Measurements from ENCODE around the gene CXCR3.
"Not testable (repeated sequence)": the region's sequence is repeated elsewhere in the genome, so short reads cannot be mapped to it uniquely, and the experiment has no call there.

The CXCR3 gene

DNA sequence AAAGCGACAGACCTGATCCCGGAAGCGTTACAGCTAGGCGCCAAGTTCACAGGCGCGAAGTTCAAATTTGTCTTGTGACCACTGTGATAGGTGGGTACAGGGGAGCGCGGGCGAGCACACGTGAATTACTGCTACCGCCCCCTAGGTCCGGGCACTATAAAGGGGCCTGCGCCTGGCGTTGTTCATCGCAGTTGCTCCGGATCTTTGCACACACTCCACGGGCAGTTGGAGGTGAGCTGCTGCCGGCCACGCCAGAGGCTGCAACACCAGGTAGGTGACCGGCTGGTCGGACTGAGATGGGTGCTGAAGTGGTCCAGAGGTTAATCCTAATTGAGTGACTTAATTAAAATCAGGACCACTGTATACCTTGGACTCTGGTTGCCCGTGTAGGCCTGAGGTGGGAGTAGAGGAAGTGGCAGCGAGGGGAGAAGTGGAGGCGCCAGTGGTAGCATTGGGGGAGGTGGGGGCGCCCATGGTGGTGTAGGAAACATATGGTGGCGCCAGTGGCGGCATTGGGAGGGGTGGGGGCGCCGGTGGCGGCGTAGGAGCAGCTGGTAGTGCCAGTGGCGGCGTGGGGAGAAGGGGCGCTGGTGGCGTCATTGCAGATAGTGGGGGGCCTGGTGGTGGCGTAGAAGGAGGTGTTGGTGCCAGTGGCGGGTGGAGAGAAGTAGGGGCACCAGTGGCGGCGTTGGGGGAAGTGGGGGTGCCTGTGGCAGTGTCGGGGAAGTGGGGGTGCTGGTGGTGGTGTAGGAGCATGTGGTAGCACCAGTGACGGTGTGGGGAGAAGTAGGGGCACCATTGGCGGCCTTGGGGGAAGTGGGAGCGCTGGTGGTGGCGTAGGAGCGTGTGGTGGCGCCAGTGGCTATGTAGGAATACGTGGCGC, 39.8 kb downstream of the CXCR3 start, which contains the start of gene GCNA:
TSS of gene GCNA (plus strand) at position 185 of the 883 bp plus-strand sequence. CDS start 2,385 bp downstream, outside the sequence.
- TF ChIP-seq POLR2AphosphoS5 (IDR thresholded peaks at IDR 0.05; ENCODE audit: low read depth) (no peak), SPI1 (IDR thresholded peaks at IDR 0.05; ENCODE audit: borderline replicate concordance, low read depth) (no peak)
- TF ChIP-seq, protein P1, sequence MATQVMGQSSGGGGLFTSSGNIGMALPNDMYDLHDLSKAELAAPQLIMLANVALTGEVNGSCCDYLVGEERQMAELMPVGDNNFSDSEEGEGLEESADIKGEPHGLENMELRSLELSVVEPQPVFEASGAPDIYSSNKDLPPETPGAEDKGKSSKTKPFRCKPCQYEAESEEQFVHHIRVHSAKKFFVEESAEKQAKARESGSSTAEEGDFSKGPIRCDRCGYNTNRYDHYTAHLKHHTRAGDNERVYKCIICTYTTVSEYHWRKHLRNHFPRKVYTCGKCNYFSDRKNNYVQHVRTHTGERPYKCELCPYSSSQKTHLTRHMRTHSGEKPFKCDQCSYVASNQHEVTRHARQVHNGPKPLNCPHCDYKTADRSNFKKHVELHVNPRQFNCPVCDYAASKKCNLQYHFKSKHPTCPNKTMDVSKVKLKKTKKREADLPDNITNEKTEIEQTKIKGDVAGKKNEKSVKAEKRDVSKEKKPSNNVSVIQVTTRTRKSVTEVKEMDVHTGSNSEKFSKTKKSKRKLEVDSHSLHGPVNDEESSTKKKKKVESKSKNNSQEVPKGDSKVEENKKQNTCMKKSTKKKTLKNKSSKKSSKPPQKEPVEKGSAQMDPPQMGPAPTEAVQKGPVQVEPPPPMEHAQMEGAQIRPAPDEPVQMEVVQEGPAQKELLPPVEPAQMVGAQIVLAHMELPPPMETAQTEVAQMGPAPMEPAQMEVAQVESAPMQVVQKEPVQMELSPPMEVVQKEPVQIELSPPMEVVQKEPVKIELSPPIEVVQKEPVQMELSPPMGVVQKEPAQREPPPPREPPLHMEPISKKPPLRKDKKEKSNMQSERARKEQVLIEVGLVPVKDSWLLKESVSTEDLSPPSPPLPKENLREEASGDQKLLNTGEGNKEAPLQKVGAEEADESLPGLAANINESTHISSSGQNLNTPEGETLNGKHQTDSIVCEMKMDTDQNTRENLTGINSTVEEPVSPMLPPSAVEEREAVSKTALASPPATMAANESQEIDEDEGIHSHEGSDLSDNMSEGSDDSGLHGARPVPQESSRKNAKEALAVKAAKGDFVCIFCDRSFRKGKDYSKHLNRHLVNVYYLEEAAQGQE (IDR thresholded peaks at IDR 0.05; ENCODE audit: insufficient replicate concordance, low read depth) = no peak
- no peak for DNase-seq (ENCODE audit: low read depth in 1 of 2, low spot score in 1 of 2)
- H3K27me3 ChIP-seq (ENCODE audit: insufficient read depth, poor library complexity, severe bottlenecking) = no peaks in the 10 kb centered on the region

DNA sequence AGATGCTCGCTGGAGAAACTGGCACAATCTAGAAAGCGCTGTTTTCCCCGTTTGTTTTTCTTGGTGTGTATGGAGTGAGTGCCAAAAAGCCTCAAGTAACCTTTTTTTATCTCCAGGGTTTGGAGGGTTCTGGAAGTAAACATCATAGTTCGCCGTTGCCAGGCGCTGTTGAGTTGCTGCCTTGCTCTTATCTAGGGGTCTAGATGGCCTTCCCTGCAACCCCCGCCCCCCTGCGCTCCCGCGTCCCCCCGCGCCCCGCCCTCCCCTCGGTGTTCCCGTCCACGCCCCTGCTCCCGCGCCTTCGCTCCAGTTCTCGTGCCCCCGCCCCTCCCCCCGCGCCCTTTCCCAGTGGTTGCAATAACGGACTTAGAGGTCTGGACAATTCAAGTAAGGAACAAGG, 40.6 kb downstream of the CXCR3 start:
- Histone ChIP-seq H3K27ac (replicated peaks) (no peak overlapping the region), H3K4me3 (replicated peaks; ENCODE audit: insufficient read depth, low read length) (no peak overlapping the region), H3K27me3 (ENCODE audit: insufficient read depth, poor library complexity, severe bottlenecking) (no peaks in the 10 kb centered on the region)
- no peak for DNase-seq (ENCODE audit: low read depth in 1 of 2, low spot score in 1 of 2)
- TF ChIP-seq, protein P2, sequence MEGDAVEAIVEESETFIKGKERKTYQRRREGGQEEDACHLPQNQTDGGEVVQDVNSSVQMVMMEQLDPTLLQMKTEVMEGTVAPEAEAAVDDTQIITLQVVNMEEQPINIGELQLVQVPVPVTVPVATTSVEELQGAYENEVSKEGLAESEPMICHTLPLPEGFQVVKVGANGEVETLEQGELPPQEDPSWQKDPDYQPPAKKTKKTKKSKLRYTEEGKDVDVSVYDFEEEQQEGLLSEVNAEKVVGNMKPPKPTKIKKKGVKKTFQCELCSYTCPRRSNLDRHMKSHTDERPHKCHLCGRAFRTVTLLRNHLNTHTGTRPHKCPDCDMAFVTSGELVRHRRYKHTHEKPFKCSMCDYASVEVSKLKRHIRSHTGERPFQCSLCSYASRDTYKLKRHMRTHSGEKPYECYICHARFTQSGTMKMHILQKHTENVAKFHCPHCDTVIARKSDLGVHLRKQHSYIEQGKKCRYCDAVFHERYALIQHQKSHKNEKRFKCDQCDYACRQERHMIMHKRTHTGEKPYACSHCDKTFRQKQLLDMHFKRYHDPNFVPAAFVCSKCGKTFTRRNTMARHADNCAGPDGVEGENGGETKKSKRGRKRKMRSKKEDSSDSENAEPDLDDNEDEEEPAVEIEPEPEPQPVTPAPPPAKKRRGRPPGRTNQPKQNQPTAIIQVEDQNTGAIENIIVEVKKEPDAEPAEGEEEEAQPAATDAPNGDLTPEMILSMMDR (IDR thresholded peaks at IDR 0.05; ENCODE audit: insufficient read depth, low read length) = no peak
- TF ChIP-seq POLR2AphosphoS5 (IDR thresholded peaks at IDR 0.05; ENCODE audit: low read depth) (no peak), SPI1 (IDR thresholded peaks at IDR 0.05; ENCODE audit: borderline replicate concordance, low read depth) (no peak), GABPA (IDR thresholded peaks at IDR 0.05; ENCODE audit: low read depth) (no peak)
- TF ChIP-seq, protein P1 (IDR thresholded peaks at IDR 0.05; ENCODE audit: insufficient replicate concordance, low read depth) = no peak

More for the DNA sequence above, 39.8 kb downstream of the CXCR3 start, which contains the start of gene GCNA:
- Histone ChIP-seq H3K4me3 (replicated peaks; ENCODE audit: insufficient read depth, low read length) (no peak within 1 kb of the TSS), H3K27ac (replicated peaks) (no peak within 1 kb of the TSS)

DNA sequence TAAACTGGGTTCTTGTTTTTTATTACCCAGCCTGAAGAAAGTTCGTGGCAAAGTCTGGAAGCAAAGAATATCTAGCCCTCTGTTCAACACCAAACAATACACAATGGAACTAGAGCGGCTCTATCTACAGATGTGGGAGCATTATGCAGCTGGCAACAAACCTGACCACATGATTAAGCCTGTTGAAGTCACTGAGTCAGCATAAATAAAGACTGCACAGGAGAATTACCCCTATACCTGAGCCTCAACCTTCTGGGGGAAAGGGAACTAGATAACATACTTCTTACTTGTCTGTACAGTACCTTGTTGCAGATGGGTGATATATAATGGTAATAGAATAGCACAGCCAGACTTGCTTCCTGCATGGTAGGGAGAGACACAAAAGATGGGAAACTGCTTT, 44.7 kb downstream of the CXCR3 start:
- H3K27me3 ChIP-seq (ENCODE audit: insufficient read depth, poor library complexity, severe bottlenecking) = no peaks in the 10 kb centered on the region
- DNase-seq (ENCODE audit: low read depth in 1 of 2, low spot score in 1 of 2) = no peak
- no peak overlapping the region for H3K4me3 ChIP-seq (replicated peaks; ENCODE audit: insufficient read depth, low read length)
- TF ChIP-seq POLR2AphosphoS5 (IDR thresholded peaks at IDR 0.05; ENCODE audit: low read depth) (no peak), GABPA (IDR thresholded peaks at IDR 0.05; ENCODE audit: low read depth) (no peak), SPI1 (IDR thresholded peaks at IDR 0.05; ENCODE audit: borderline replicate concordance, low read depth) (no peak)
- TF ChIP-seq, protein P1 (IDR thresholded peaks at IDR 0.05; ENCODE audit: insufficient replicate concordance, low read depth) = no peak
- TF ChIP-seq, protein P2 (IDR thresholded peaks at IDR 0.05; ENCODE audit: insufficient read depth, low read length) = no peak
- no peak overlapping the region for H3K27ac ChIP-seq (replicated peaks)

DNA sequence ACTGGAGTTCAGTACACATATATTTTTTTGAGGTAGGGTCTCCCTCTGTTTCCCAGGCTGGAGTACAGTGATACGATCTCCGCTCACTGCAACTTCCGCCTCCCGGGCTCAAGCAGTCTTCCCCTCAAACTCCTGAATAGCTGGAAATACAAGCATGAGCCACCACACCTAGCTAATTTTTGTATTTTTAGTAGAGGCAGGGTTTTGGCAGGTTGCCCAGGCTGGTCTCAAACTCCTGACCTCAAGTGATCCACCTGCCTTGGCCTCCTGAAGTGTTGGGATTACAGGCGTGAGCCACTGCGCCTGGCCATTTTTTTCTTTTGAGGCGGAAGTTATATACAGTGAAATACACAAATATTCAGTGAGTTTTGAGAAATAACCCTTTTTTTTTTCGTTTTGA, 46.9 kb downstream of the CXCR3 start:
- H3K4me3 ChIP-seq (replicated peaks; ENCODE audit: insufficient read depth, low read length); H3K27me3 ChIP-seq (ENCODE audit: insufficient read depth, poor library complexity, severe bottlenecking); DNase-seq (ENCODE audit: low read depth in 1 of 2, low spot score in 1 of 2); H3K27ac ChIP-seq (replicated peaks): not testable (repeated sequence)

All from HL-60 (cell line).